A673 (cell line): ENCODE results near the gene KRTAP20-3. TPM values are rescaled to one million over a fixed set of nuclear protein-coding genes. Genes with fewer than 3 reads are reported as not detected.

Source experiments
- BruUV-seq: library from RNA; stranded (reverse); fragments of 400-500 nt; replicated peaks from 2 replicates; lab custom pipeline; 2021; lab: Mats Ljungman, UMichigan
- CTCF ChIA-PET: fragments of 300-600 bp; sonication (Branson Sonifier 250); formaldehyde crosslinking; loops from one replicate; lab custom pipeline; 2022; ENCODE audit warnings: antibody characterized with exemption; lab: Charles Lee
- POLR2A ChIA-PET: fragments of 300-600 bp; sonication (Branson Sonifier 250); formaldehyde crosslinking; loops from one replicate; lab custom pipeline; 2022; ENCODE audit warnings: antibody characterized with exemption; ENCODE audit not compliant: low non-redundant PET; lab: Charles Lee
- DNase-seq: peaks from one replicate; pipeline ENCODE4 v3.0.0-alpha.2; 2015; ENCODE audit warnings: low spot score
- H3K27ac ChIP-seq: fragments of 200-600 bp; sonication (generic); 2 replicates; pipeline ENCODE4 v1.5.1; 2016; ENCODE audit warnings: mixed run types, low read depth, mild to moderate bottlenecking, mixed read lengths, antibody characterized with exemption, low read length; ENCODE audit not compliant: poor library complexity, severe bottlenecking
- H3K27me3 ChIP-seq: fragments of 200-600 bp; sonication (generic); replicated peaks from 2 replicates; pipeline ENCODE4 v1.6.1; 2017; ENCODE audit warnings: mixed run types, low read depth, mild to moderate bottlenecking, mixed read lengths, antibody characterized with exemption, low read length; ENCODE audit not compliant: insufficient read depth, poor library complexity
- H3K36me3 ChIP-seq: fragments of 200-600 bp; sonication (generic); 2 replicates; pipeline ENCODE4 v1.6.1; 2016; ENCODE audit warnings: mixed run types, mild to moderate bottlenecking, mixed read lengths, antibody characterized with exemption, low read length; ENCODE audit not compliant: insufficient read depth, poor library complexity, severe bottlenecking
- H3K4me1 ChIP-seq: fragments of 200-600 bp; sonication (generic); 2 replicates; pipeline ENCODE4 v1.6.1; 2017; ENCODE audit warnings: mixed run types, mild to moderate bottlenecking, mixed read lengths, antibody characterized with exemption, low read length; ENCODE audit not compliant: insufficient read depth, poor library complexity, severe bottlenecking
- H3K4me3 ChIP-seq: fragments of 200-600 bp; sonication (generic); 2 replicates; pipeline ENCODE4 v1.5.1; 2016; ENCODE audit warnings: low read depth, mixed run types, mild to moderate bottlenecking, mixed read lengths, low read length; ENCODE audit not compliant: poor library complexity, severe bottlenecking
- H3K9me3 ChIP-seq: fragments of 200-600 bp; sonication (generic); 2 replicates; pipeline ENCODE4 v1.6.1; 2016; ENCODE audit warnings: mixed run types, low read depth, mild to moderate bottlenecking, mixed read lengths, antibody characterized with exemption, low read length; ENCODE audit not compliant: poor library complexity, severe bottlenecking
- CTCF ChIP-seq: fragments of 300-800, 200-600 bp; sonication (generic); conservative IDR thresholded peaks from 2 replicates; pipeline ENCODE4 v1.5.1; 2017; ENCODE audit warnings: low read depth, mild to moderate bottlenecking, antibody characterized with exemption, low read length, moderate library complexity, mixed read lengths
- EZH2 ChIP-seq: fragments of 200-600 bp; sonication (generic); IDR thresholded peaks from 2 replicates; pipeline ENCODE4 v1.6.1; 2017; ENCODE audit warnings: borderline replicate concordance, low read depth, mild to moderate bottlenecking, mixed read lengths, antibody characterized with exemption, low read length; ENCODE audit not compliant: poor library complexity, severe bottlenecking
- intact Hi-C: fragments of 100-400 bp; cut with micrococcal nuclease; formaldehyde crosslinking; loops from one replicate; pipeline ENCODE4 v1.10.0; 2022; ENCODE audit not compliant: unreplicated experiment
- total RNA-seq: library from RNA; stranded (reverse); gene quantifications from 2 replicates; pipeline ENCODE4 v1.2.3, GENCODE V29; 2021

KRTAP20-3 gene
- total RNA-seq, 1 experiment from 2014 or later = not detected

- ChIA-PET POLR2A (no interaction called here), CTCF (no interaction called here)
- Histone ChIP-seq H3K27ac (no peak within 1 kb of the TSS), H3K4me1 (no peaks in the 10 kb centered on the region), H3K4me3 (no peak within 1 kb of the TSS), H3K9me3 (no peaks in the 10 kb centered on the region), H3K36me3 (no peaks in the 10 kb centered on the region), H3K27me3 (no peaks in the 10 kb centered on the region)
- DNase-seq = no peak
- TF ChIP-seq EZH2 (no peak), CTCF (no peak)
- intact Hi-C loops = no loop called here
- BruUV-seq = no TSS peak
Measured at GRCh38 chr21:30620522-30620921, 22.1 kb upstream of the KRTAP20-3 start, which contains the start of gene KRTAP20-4. KRTAP20-4 (plus strand) TSS chr21:30620627.

- Histone ChIP-seq H3K27ac (no peak overlapping the region), H3K4me3 (no peak overlapping the region), H3K36me3 (no peaks in the 10 kb centered on the region), H3K9me3 (no peaks in the 10 kb centered on the region), H3K4me1 (no peaks in the 10 kb centered on the region), H3K27me3 (no peaks in the 10 kb centered on the region)
- BruUV-seq = no TSS peak
- DNase-seq = no peak
- intact Hi-C loops = no loop called here
- no peak for TF ChIP-seq EZH2
- TF ChIP-seq CTCF = no peak
- ChIA-PET POLR2A (no interaction called here), CTCF (no interaction called here)
Measured at GRCh38 chr21:30623362-30623761, 19.3 kb upstream of the KRTAP20-3 start.

- no peaks in the 10 kb centered on the region for H3K36me3 ChIP-seq
- H3K9me3 ChIP-seq = no peaks in the 10 kb centered on the region
- intact Hi-C loops = no loop called here
- H3K4me3 ChIP-seq = no peak overlapping the region
- no peaks in the 10 kb centered on the region for H3K27me3 ChIP-seq
- TF ChIP-seq EZH2 (no peak), CTCF (no peak)
- ChIA-PET CTCF (no interaction called here), POLR2A (no interaction called here)
- DNase-seq = no peak
- no TSS peak for BruUV-seq
- no peak overlapping the region for H3K27ac ChIP-seq
- no peaks in the 10 kb centered on the region for H3K4me1 ChIP-seq
Measured at GRCh38 chr21:30625449-30626165, 17.1 kb upstream of the KRTAP20-3 start.
